ENCODE results near the gene TSR1.

The TSR1 gene

DNA sequence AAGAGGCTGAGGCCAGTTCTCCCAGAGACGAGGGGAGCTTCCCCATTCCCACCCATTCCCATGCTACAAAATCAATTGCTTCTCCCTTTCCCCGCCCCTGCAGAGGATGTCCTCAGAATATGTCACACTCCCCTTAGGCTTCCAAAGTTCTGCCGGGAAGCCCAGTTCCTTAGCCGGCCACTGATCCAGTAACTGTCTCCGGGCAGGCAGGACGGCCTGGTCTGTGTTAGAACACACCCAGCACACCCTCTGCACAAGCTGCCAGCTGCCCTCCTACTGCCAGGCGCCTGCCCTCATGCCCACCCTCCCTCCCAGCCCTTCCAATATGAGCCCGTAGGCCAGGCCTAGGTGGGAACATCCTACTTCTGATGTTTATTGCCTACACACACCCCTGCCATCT lies 32.1 kb upstream of the TSR1 start:
- DNase-seq = no peak

DNA sequence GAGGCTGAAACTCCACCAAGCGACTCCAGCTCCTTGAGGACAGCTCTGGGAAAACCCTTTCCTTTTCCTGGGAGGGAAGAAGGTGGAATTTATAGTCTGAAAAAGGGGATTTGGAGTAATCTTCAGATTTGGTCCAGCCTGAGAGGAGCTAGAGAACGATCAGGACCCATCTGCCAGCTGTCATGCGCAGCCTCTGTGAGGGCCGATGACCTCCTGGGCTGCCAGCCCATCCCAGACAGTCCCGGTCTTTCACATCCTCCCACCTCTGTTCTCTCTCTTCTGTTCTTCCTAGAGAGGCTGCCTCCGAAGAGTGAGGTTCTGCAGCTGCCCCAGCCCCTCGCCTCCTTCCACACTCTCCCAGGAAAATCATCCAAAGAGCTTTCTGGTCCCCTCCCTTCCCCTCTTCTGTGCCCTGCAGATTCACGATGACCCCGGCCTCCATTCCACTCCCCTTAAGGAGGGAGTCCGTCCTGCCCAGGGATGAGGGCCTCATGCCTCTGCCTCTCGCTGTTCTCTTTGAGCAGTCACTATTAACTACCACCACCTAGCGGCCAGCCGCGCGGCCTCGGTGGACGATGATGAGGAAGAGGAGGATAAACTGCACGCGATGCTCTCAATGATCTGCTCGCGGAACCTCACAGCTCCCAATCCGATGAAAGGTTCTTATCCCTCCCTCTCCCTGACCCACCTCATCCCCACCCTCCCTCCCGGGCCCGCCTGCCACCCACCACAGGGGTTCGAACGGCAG lies 30.7 kb upstream of the TSR1 start:
- no peak for DNase-seq

DNA sequence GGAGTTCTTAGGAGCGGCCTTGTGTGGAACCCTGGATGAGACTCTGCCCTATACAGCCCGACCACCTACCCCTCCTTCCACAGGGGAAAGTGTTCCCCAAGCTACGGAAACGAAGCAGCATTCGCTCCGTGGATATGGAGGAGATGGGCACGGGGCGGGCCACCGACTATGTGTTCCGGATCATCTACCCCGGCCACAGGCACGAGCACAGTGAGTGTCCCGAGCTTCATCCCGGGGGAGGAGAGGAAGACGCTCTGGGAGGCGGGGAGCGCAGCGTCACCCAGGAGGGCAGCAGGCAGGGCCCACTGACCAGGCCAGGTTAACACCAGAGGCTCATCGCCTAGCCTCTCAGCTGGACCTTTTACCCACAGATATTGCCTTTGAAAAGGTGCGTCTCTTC lies 28.9 kb upstream of the TSR1 start:
- no peak for DNase-seq

DNA sequence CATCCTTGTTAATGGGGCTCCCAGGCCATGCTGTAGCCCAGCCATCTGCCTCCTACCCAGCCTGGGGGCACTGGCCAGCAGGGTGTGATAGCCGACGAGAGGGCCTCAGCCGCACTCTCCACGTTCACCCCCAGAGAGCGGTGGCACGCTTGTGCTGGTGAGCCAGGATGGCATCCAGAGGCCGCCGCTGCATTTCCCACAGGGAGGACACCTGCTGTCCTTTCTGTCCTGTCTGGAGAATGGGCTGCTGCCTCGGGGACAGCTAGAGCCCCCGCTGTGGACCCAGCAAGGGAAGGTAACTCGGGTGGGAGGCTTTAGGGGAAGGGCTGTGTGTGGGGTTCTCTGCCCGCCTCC lies 28.5 kb upstream of the TSR1 start:
- DNase-seq = no peak

GRCh38 chr17:2363851-2364762 lies 27.9 kb upstream of the TSR1 start:
- DNase-seq = no peak

- no peak for DNase-seq
Observed at GRCh38 chr17:2363318-2363717, 27.1 kb upstream of the TSR1 start.

DNA sequence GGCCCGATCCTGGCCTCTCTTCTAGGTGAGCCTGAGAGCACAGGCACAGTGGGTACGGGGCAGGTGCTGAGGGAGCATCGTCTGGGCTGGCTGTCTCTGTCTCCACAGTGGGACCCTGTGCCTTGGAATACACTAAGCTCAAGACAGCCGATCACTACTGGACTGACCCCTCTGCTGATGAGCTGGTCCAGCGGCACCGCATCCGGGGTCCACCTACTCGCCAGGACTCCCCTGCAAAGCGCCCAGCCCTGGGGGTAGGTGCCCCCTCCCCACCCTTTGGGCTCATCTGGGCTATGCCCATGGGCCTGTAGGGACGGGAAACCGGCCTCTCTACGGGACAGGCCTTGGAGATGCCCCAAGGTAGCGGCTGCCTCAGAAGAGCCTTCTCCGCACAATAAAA lies 26.6 kb upstream of the TSR1 start:
- DNase-seq = no peak

GRCh38 chr17:2362416-2362815 lies 26.2 kb upstream of the TSR1 start:
- no peak for DNase-seq

- DNase-seq = no peak
Observed at GRCh38 chr17:2362016-2362415, 25.8 kb upstream of the TSR1 start.

DNA sequence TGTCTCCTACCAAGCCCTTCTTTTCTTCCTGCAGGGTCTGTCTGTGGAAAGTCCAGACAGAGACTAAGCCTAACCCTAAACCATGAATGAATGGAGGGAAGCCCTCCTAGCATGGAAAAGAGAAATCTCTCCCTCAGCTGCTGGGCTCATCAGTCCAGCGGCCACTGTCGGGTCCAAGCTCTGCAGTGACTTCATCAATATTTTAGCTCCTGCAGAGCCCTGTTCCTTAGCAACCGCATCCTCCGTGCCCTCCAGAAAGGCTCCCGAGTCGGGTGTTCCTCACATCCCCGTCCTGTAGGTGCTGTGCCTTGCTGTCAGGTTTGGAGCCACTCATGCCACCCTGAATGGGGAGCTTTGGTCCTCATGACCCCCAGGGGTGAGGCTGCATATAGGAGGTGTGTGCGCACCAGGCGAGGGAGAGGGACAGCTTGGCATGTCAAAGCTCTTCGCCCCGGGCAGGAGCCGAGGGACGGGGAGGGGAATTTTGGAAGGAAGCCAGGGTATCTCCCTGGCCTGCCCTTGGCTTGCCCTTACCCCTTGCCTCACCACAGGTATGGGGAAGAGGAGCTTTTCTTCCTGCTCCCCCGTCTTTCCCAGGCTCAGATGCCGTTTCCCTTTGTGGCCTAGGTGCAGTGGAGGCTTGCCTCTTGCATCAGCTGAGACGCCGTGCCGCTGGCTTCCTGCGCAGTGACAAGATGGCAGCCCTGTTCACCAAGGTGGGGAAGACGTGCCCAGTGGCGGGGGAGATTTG lies 24.9 kb upstream of the TSR1 start:
- no peak for DNase-seq

DNA sequence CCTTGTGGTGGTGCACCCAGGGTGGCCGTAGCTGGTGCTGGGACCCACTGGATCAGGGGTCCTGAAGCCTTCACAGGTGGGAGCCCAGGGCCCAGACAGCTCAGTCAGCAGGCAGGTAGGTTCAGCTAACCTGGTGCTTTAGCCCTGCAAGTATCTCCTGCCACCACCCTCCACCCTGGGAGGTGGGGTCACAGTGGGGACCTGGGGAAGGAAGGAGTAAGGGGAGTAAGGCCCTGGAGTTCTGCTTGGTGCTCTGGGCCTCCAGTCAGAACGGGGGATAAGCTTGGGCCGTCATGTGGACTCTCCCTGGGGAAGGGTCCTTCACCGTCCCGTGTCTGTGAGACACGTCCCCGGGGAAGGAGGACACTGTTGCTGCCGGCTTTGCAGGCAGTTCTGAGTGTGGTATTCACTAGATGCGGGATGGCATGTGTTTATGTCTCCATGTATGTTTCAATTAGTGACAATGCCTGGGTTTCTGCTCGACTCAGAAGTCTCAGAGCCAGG lies 21.7 kb upstream of the TSR1 start:
- DNase-seq = no peak

- DNase-seq = no peak
Observed at GRCh38 chr17:2357237-2357636, 21.0 kb upstream of the TSR1 start.

- DNase-seq = no peak
Observed at GRCh38 chr17:2354311-2354710, 18.1 kb upstream of the TSR1 start.

GRCh38 chr17:2351269-2351668 lies 15.0 kb upstream of the TSR1 start:
- DNase-seq = no peak

GRCh38 chr17:2347805-2348685 lies 11.8 kb upstream of the TSR1 start:
- no peak for DNase-seq

DNA sequence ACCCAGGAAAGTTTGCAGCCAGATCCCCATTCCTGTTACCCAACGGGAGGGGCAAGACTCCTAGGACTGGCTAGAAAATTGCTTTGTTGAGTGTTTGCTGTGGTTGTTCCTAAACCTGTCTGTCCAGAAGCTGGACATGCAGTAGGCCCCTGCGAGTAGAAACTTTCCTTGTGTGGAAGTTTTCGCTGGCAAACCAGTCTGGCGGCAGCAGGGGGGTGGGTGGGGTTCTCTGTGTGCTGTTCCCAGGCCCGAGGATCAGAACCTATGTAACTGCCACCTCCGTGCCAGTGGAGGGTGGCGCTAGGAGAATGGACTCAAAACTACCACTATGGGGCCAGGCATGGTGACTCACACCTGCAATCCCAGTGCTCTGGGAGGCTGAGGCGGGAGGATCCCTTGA lies 10.2 kb upstream of the TSR1 start:
- DNase-seq = no peak

- no peak for DNase-seq
Observed at GRCh38 chr17:2344528-2344927, 8.3 kb upstream of the TSR1 start.

DNA sequence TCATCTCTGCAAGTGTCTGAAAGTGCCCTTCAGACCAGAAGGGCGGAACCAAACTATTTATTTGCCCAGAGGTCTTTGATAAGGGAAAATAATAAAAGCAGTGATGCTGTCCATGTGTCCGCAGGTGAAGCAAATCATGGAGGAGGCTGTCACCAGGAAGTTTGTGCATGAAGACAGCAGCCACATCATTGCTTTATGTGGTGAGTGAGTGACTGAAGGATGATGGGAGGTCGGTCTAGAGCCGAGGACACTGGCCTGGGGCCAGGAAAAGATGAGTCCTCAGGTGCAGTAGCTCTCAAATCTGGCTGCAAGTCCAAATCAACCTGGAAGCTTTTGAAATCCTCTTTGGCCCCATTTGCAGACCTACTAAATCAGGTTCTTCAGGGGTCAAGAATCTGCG lies 7.2 kb upstream of the TSR1 start:
- DNase-seq = no peak

GRCh38 chr17:2338315-2338657 lies 2.0 kb upstream of the TSR1 start:
- DNase-seq = no peak

- no peak for DNase-seq
Observed at GRCh38 chr17:2337544-2338314, 1.5 kb upstream of the TSR1 start.

DNA sequence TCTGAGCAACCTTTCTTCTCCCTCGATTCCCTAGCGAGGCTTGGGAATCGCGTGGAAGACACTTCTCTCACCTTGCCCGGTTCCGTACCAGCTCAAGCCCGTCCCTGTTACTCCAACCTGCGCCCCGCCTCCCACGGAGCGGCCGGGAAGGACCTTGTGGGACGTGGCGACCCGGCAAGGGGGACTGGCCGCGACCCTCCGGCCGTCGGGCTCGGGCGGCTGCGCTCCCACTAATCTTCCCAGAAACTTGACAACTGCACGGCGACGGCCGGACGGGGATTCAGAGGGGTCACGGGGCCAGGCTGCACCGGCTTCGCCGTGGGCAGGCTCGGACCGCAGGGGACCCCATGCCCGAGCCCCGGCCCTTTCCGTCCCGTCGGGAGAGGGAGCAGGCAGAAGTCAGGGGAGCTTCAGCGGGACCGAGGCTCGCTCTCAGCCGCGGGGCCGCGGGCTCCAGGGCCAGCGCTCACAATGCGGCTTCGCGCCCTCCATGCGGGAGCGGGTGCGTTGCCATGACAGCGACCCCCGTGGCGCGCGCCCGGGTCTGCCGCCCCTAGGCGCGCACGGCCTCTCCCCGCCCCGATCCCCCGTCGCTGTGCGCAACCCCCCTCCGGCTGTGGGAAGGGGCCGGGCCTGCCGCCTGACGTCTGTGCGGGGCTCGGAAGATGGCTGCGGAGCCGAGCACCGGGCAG lies 741 bp upstream of the TSR1 start, which contains the start of gene SGSM2:
Gene SGSM2, plus strand, starts transcription at position 650 of the 692 bp plus-strand sequence. CDS start 188 bp downstream, outside the sequence.
- DNase-seq = peak; percentile 47

Data from GDM1 (cell line).